Mononuclear cell (primary cell): ENCODE results near the gene SPATC1L. TPM values are rescaled to one million over a fixed set of nuclear protein-coding genes. Genes with fewer than 3 reads are reported as not detected.
A peak's percentile ranks its signal among the peaks of the same experiment; 100 is the strongest.
"Not testable (repeated sequence)": the region's sequence is repeated elsewhere in the genome, so short reads cannot be mapped to it uniquely, and the experiment has no call there.

Experiments used
- H3K27me3 ChIP-seq: 2 replicates; pipeline ENCODE4 v1.6.0; 2011; ENCODE audit warnings: low read length, control low read depth; ENCODE audit not compliant: insufficient read depth
- H3K4me1 ChIP-seq: 2 replicates; pipeline ENCODE4 v1.5.1; 2011; ENCODE audit warnings: mild to moderate bottlenecking, low read length, control low read depth; ENCODE audit not compliant: insufficient read depth
- H3K4me3 ChIP-seq: 2 replicates; pipeline ENCODE4 v1.5.1; 2011; ENCODE audit warnings: mild to moderate bottlenecking, low read length, moderate library complexity
- H3K9me3 ChIP-seq: 2 replicates; pipeline ENCODE4 v1.5.1; 2011; ENCODE audit warnings: low read depth, mild to moderate bottlenecking, control low read depth, low read length
- total RNA-seq: library from RNA; depleted of rRNA; stranded (reverse); fragments of >200 nt; gene quantifications from one replicate; pipeline ENCODE4 v1.2.3, GENCODE V29; 2012

SPATC1L gene
- 1.7 TPM for total RNA-seq

GRCh38 chr21:46183910-46184624, at the start of gene SPATC1L:
Gene SPATC1L (minus strand): TSS chr21:46184459. CDS start chr21:46182816, 1,643 bp downstream.
- no peaks in the 10 kb centered on the region for H3K27me3 ChIP-seq
- peaks cover 10% of the 10 kb centered on the region for H3K4me1 ChIP-seq
- no peaks in the 10 kb centered on the region for H3K9me3 ChIP-seq
- peak within 1 kb of the TSS; percentile 50 for H3K4me3 ChIP-seq

- Histone ChIP-seq H3K27me3 (no peaks in the 10 kb centered on the region), H3K4me3 (no peak overlapping the region), H3K9me3 (no peaks in the 10 kb centered on the region), H3K4me1 (peaks cover 29% of the 10 kb centered on the region)
Measured at GRCh38 chr21:46229923-46230260, 45.6 kb upstream of the SPATC1L start.

DNA sequence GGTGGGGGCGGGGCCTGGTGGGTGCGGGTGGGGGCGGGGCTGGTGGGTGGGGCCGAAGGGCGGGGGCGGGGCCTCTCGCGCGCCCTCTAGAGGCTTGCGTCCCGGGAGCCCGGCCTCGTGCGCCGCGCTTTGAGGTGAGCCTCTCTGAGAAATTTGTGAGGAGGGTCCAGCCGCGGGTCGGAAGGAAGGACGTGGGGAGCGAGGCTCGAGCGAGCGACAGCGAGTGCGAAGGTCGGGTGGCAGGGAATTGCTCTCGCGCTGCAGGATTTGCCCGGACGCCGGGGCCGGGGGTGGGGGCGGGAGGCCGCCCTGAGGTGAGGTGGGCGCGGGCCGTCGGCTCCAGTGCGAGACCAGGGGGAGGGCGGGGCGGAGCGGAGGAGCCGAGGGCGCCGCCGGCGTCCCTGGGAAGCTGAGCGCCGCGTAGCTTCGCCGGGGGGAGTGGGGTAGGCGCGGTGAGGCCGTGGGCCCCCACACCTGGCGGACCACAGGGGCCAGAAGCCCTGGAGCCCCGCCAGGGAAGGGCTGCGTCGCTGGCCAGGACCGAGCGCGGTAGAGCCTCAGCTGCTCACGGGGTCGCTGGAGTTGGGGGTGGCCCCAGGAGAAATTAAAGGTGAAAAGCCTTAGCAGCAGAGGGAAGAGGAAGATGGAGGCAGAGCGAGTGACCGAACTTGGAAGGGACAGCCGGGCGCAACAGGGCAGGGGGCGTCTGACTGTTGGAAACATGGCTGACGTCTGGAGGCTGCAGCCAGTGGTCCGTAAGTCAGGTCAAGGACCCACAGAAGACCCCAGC, 45.1 kb upstream of the SPATC1L start:
- H3K9me3 ChIP-seq: no peaks in the 10 kb centered on the region
- peaks cover 29% of the 10 kb centered on the region for H3K4me1 ChIP-seq
- peak overlapping the region; percentile 32 for H3K4me3 ChIP-seq
- no peaks in the 10 kb centered on the region for H3K27me3 ChIP-seq

DNA sequence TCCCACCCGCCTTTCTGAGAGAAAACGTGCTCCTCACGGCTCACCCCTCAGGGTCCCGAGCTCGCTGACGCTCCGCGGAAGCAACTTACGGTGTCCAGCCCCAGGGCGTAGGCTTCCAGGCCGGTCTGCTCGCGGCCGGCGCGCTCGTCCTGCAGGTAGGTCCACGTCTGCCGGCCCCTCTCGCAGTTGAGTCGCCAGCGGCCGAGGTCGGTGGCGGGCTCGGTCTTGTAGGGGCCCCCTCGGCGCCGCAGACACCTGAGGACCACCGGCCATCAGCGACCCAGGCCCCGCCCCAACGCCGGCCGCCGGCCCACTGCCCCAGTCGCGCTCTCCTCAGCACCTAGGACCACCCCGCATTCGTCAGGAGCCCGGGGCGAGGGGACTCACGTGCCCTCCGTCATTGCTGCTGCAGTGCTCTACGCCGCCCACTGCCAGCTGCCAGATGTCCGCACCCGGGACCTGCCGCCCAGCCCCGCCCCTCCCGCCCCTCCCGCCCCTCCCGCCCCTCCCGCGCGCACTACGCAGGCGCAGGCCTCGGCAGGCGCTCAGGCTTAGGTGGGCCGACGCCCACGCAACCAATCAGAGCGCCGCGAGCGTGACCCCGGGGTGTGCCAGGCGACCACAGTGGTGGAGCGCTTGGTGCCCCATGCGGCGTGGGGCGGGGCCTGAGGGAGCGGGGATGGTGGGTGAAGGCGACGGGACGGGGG, 44.2 kb upstream of the SPATC1L start, which contains the start of gene LSS:
TSS of gene LSS (minus strand) at position 430 of the 707 bp plus-strand sequence. CDS start at position 401, 29 bp downstream.
- Histone ChIP-seq H3K4me1 (peaks cover 29% of the 10 kb centered on the region), H3K4me3 (peak within 1 kb of the TSS; percentile 67), H3K9me3 (no peaks in the 10 kb centered on the region)

GRCh38 chr21:46227811-46228344, 43.6 kb upstream of the SPATC1L start:
- peaks cover 29% of the 10 kb centered on the region for H3K4me1 ChIP-seq
- no peaks in the 10 kb centered on the region for H3K27me3 ChIP-seq
- H3K4me3 ChIP-seq: peak overlapping the region; percentile 67
- no peaks in the 10 kb centered on the region for H3K9me3 ChIP-seq

More for the DNA sequence above, 44.2 kb upstream of the SPATC1L start, which contains the start of gene LSS:
- no peaks in the 10 kb centered on the region for H3K27me3 ChIP-seq

- Histone ChIP-seq H3K27me3 (no peaks in the 10 kb centered on the region), H3K4me1 (peaks cover 29% of the 10 kb centered on the region), H3K9me3 (no peaks in the 10 kb centered on the region), H3K4me3 (no peak overlapping the region)
Measured at GRCh38 chr21:46226920-46227599, 42.8 kb upstream of the SPATC1L start.

DNA sequence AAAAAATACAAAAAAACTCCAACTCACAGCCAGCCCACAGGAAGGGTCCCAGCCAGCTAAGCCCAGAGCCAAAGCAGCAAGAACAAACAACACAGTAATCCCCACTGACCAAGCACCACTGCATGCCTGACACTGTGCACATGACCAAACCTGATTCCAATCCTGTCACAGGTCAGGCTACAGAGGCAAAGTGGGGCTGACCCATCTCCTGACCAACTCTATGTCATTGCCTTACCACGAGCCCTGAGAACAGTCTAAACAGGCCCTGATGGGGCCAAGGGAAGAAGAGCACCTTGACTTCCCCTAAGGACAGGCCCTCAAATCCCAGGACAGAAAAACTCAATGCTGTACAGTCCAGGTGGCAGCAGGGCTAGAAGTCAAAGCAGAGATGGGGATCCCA, 41.9 kb upstream of the SPATC1L start:
- Histone ChIP-seq H3K4me1 (peaks cover 29% of the 10 kb centered on the region), H3K4me3 (no peak overlapping the region), H3K9me3 (no peaks in the 10 kb centered on the region), H3K27me3 (no peaks in the 10 kb centered on the region)

- H3K4me1 ChIP-seq: peaks cover 20% of the 10 kb centered on the region
- H3K4me3 ChIP-seq, H3K9me3 ChIP-seq, H3K27me3 ChIP-seq: not testable (repeated sequence)
Measured at GRCh38 chr21:46223661-46224060, 39.4 kb upstream of the SPATC1L start.

- H3K9me3 ChIP-seq: no peaks in the 10 kb centered on the region
- peaks cover 19% of the 10 kb centered on the region for H3K4me1 ChIP-seq
- no peak overlapping the region for H3K4me3 ChIP-seq
- no peaks in the 10 kb centered on the region for H3K27me3 ChIP-seq
Measured at GRCh38 chr21:46223217-46223616, 39.0 kb upstream of the SPATC1L start.

DNA sequence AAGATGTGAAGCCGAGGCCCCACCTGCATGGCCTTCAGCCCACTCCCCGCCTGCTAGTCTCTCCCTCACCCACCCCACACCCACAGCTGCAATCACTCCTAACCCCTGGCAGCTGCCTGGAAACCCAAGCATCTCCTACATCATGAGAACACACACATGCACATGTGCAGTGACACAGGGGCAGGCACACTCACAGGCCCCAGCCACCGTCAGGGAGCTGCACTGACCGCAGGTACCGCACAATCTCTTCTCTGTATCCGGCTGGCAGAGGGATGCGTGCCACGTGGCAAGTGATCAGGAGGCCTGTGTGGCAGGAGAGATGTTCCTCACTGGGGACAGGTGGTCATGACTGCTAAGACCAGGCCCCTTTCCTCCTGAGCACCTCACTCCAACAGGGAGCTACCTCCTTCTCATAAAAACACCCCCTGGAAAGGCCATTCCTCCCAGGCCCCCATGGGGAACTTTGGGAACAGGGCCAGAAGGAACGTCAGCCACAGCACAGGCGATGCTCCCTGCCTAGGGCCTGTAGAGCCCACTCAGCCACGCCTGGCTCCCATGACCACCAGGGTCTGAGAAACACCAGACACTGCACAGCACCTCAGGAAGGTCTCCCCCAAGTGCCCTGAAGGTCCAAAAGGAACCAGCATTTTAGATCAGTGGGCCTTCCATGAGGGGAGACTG, 38.3 kb upstream of the SPATC1L start:
- H3K4me1 ChIP-seq: peaks cover 13% of the 10 kb centered on the region
- no peaks in the 10 kb centered on the region for H3K9me3 ChIP-seq
- no peaks in the 10 kb centered on the region for H3K27me3 ChIP-seq
- no peak overlapping the region for H3K4me3 ChIP-seq

DNA sequence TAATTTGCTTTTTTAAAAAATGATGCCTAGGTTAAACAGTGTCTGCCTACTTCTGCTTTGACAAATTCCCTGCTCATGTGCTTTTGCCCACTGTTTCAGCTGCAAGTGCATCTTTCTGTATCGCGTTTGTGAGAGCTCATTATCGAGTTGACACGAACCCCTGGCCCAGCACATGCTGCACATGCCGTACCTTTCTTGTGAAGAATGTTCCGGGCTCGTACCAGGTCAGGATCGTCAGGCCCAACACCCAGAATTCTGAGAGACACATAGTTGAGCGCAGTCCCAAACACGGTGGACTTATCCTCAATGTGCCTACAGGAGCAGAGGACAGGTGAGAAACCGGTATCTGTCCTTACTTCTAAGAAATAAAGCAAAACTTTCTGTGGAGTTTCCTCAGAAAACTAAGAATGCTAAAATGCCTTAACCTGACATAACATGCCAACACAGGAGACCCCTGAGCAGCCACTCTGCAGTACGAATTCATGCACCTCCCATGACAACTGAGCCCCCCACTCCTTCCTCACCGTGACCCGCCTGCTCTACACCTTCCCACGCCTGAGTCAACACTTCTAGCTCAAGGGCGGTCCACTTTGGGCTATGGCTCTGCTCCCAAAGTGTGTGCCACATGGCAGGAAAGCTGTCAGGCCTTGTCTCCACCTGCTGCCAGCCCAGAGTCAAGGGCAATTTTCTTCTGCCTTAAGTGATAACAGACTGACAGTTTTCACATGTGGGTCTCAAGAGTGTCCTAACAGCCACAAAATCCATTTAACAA, 37.6 kb upstream of the SPATC1L start:
- Histone ChIP-seq H3K4me3 (no peak overlapping the region), H3K27me3 (no peaks in the 10 kb centered on the region), H3K4me1 (peaks cover 6% of the 10 kb centered on the region)

GRCh38 chr21:46220847-46221246, 36.6 kb upstream of the SPATC1L start:
- H3K9me3 ChIP-seq: no peaks in the 10 kb centered on the region
- H3K27me3 ChIP-seq: no peaks in the 10 kb centered on the region
- H3K4me3 ChIP-seq: no peak overlapping the region
- H3K4me1 ChIP-seq: no peaks in the 10 kb centered on the region

More for the DNA sequence above, 37.6 kb upstream of the SPATC1L start:
- no peaks in the 10 kb centered on the region for H3K9me3 ChIP-seq

DNA sequence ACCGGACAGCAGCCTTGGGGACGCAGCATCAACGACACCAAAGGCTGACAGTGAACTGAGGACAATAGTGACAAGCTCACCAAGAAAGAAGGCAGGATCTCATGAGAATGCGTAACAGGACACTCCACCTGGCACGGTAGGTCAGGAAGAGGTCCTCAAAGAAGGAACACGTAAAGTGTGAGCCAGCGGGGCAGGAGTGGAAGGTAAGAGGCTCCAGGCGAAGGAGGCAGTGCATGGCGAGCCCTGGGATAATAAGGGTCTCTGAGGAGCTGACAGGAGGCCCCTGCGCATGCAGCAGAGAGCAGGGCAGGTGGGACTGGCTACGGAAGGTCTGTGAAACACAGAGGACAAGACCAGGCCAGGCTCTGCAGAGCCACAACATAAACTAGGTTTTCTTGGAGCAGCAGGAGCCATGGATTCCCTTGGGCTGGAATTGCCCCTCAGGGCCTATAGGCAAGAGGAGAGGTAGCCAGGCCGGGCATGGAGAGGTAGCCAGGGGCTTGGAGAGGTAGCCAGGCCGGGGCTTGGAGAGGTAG, 36.1 kb upstream of the SPATC1L start:
- H3K4me1 ChIP-seq: no peaks in the 10 kb centered on the region
- no peak overlapping the region for H3K4me3 ChIP-seq
- H3K27me3 ChIP-seq: no peaks in the 10 kb centered on the region
- no peaks in the 10 kb centered on the region for H3K9me3 ChIP-seq
